ENCODE results near the gene THBS3.

DNA sequence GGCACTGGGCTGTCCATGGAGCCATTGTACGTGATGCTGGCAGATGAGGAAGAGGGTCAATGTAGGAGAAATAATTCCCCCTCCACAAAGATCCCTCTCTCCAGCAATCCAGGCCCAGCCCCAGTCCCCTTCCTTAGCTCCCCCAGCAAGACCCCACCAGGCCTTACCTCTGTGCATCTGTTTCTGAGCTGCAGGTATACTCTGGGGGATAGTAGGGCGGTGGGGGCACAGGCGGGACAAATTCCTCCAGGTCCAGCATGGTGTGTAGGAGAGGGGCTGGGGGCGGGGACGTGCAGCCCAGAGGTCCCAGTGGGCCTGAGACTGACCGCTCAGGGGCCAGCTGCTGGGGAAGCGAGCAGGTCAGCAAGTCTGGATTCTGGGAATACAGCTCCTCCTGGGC, 43.9 kb upstream of the THBS3 start:
- no peak for TF ChIP-seq FOXK2 (IDR thresholded peaks at IDR 0.05)
- TF ChIP-seq BHLHE40 (IDR thresholded peaks at IDR 0.05; ENCODE audit: borderline replicate concordance) = no peak

Measured in HEK293T (cell line).